H1 (cell line): Measurements from ENCODE around the gene SLC12A6. TPM values are rescaled to one million over a fixed set of nuclear protein-coding genes. Genes with fewer than 3 reads are reported as not detected.

Experiments used
- CTCF ChIA-PET: fragments of 300-600 bp; sonication (Branson Sonifier 250); formaldehyde crosslinking; loops from one replicate; lab custom pipeline; 2021; ENCODE audit not compliant: partially characterized antibody; lab: Charles Lee
- POLR2A ChIA-PET: fragments of 300-600 bp; sonication (Branson Sonifier 250); formaldehyde crosslinking; loops from one replicate; lab custom pipeline; 2021; ENCODE audit warnings: inconsistent platforms; ENCODE audit not compliant: partially characterized antibody; lab: Charles Lee
- DNase-seq, 2 experiments: peaks; one replicate each; pipeline versions ENCODE4 v3.0.0 to v3.0.0-alpha.2; 2010 to 2022; ENCODE audit warnings: low spot score in 2 of 2, low read depth in 1 of 2, mixed read lengths in 1 of 2
- FAIRE-seq: peaks from 2 replicates; lab custom pipeline; 2011; peaks lifted over from hg19 to GRCh38; lab: Jason Lieb, UNC
- H2AFZ ChIP-seq: 2 replicates; pipeline ENCODE4 v1.8.1; 2012; ENCODE audit warnings: low read length, inconsistent platforms
- H2AK5ac ChIP-seq: 2 replicates; pipeline ENCODE4 v1.6.1; 2013; ENCODE audit warnings: low read depth, low read length
- H2BK120ac ChIP-seq: replicated peaks from 2 replicates; pipeline ENCODE3; 2013; ENCODE audit warnings: low read depth, low read length, inconsistent platforms
- H2BK12ac ChIP-seq: 2 replicates; pipeline ENCODE4 v1.6.1; 2013; ENCODE audit warnings: low read depth, low read length
- H2BK15ac ChIP-seq: 2 replicates; pipeline ENCODE4 v1.6.1; 2013; ENCODE audit warnings: low read length
- H2BK20ac ChIP-seq: 2 replicates; pipeline ENCODE4 v1.6.1; 2013; ENCODE audit warnings: low read length
- H2BK5ac ChIP-seq: 2 replicates; pipeline ENCODE4 v1.6.1; 2013; ENCODE audit warnings: low read depth, low read length
- H3K14ac ChIP-seq: 2 replicates; pipeline ENCODE4 v1.6.1; 2013; ENCODE audit warnings: inconsistent platforms; ENCODE audit not compliant: insufficient read length
- H3K18ac ChIP-seq: 2 replicates; pipeline ENCODE4 v1.6.1; 2013; ENCODE audit warnings: low read length; ENCODE audit errors: extremely low read depth
- H3K23ac ChIP-seq: 2 replicates; pipeline ENCODE4 v1.6.1; 2013; ENCODE audit warnings: inconsistent platforms; ENCODE audit not compliant: insufficient read length
- H3K23me2 ChIP-seq: 2 replicates; pipeline ENCODE4 v1.6.1; 2013; ENCODE audit warnings: low read depth, low read length
- H3K27ac ChIP-seq: 2 replicates; pipeline ENCODE4 v1.6.1; 2011; ENCODE audit warnings: low read depth, low read length, inconsistent platforms
- H3K27me3 ChIP-seq, 4 experiments: replicated peaks in 1 of 4; 1 replicate in 1 of 4; 2 replicates in 3 of 4; pipeline versions ENCODE4 v1.6.1 to v1.8.1; 2011 to 2013; ENCODE audit warnings: low read length in 3 of 4, mild to moderate bottlenecking in 3 of 4, inconsistent platforms in 2 of 4, mixed read lengths in 2 of 4, moderate library complexity in 1 of 4; ENCODE audit not compliant: control insufficient read depth in 3 of 4, insufficient read depth in 3 of 4; ENCODE audit errors: extremely low read depth in 1 of 4
- H3K36me3 ChIP-seq, 4 experiments: 2 replicates each; pipeline versions ENCODE4 v1.6.1 to v1.8.1; 2011 to 2013; ENCODE audit warnings: mild to moderate bottlenecking in 4 of 4, low read length in 3 of 4, moderate library complexity in 2 of 4, control low read depth in 1 of 4, inconsistent platforms in 1 of 4; ENCODE audit not compliant: insufficient read depth in 4 of 4, control insufficient read depth in 2 of 4
- H3K4ac ChIP-seq: replicated peaks from 2 replicates; pipeline ENCODE3; 2013; ENCODE audit warnings: low read length, low read depth, mixed read lengths, inconsistent platforms; ENCODE audit not compliant: insufficient read length
- H3K4me1 ChIP-seq, 4 experiments: replicated peaks in 1 of 4; 1 replicate in 1 of 4; 2 replicates in 3 of 4; pipeline versions ENCODE4 v1.6.1 to v1.8.1; 2011 to 2013; ENCODE audit warnings: low read length in 3 of 4, inconsistent platforms in 2 of 4, mixed read lengths in 1 of 4; ENCODE audit not compliant: insufficient read depth in 4 of 4, control insufficient read depth in 3 of 4
- H3K4me2 ChIP-seq, 2 experiments: 2 replicates each; pipeline versions ENCODE4 v1.6.1 to v1.8.1; 2011 to 2013; ENCODE audit warnings: low read depth in 2 of 2, low read length in 2 of 2, control low read depth in 1 of 2, inconsistent platforms in 1 of 2, mild to moderate bottlenecking in 1 of 2; ENCODE audit not compliant: insufficient read depth in 1 of 2
- H3K4me3 ChIP-seq, 4 experiments: fragments of 200-600, 300-600 bp in 1 of 4; sonication (generic), shearing (Covaris generic), sonication (Bioruptor Twin) in 1 of 4; 2 replicates each; pipeline versions ENCODE4 v1.5.1 to v1.8.1; 2011 to 2016; ENCODE audit warnings: low read length in 4 of 4, low read depth in 3 of 4, control low read depth in 2 of 4, inconsistent platforms in 2 of 4, mild to moderate bottlenecking in 2 of 4, mixed read lengths in 1 of 4, moderate library complexity in 1 of 4; ENCODE audit not compliant: insufficient read depth in 2 of 4; ENCODE audit errors: extremely low read depth in 1 of 4
- H3K56ac ChIP-seq: replicated peaks from 2 replicates; pipeline ENCODE3; 2013; ENCODE audit warnings: low read depth, mild to moderate bottlenecking, mixed read lengths, low read length, inconsistent platforms; ENCODE audit not compliant: insufficient read length
- H3K79me1 ChIP-seq: 2 replicates; pipeline ENCODE4 v1.6.1; 2013; ENCODE audit warnings: low read depth, low read length, control low read depth
- H3K79me2 ChIP-seq, 2 experiments: 2 replicates each; pipeline versions ENCODE4 v1.6.1 to v1.8.1; 2012 to 2013; ENCODE audit warnings: low read length in 2 of 2, mild to moderate bottlenecking in 2 of 2, inconsistent platforms in 1 of 2; ENCODE audit not compliant: insufficient read depth in 2 of 2, control insufficient read depth in 1 of 2
- H3K9ac ChIP-seq, 4 experiments: replicated peaks in 1 of 4; 1 replicate in 1 of 4; 2 replicates in 3 of 4; pipeline versions ENCODE4 v1.6.1 to v1.8.1; 2011 to 2013; ENCODE audit warnings: low read depth in 3 of 4, low read length in 3 of 4, control low read depth in 2 of 4, mild to moderate bottlenecking in 2 of 4, moderate library complexity in 2 of 4, inconsistent platforms in 1 of 4; ENCODE audit errors: extremely low read depth in 1 of 4
- H3K9me3 ChIP-seq, 2 experiments: 2 replicates each; pipeline versions ENCODE4 v1.6.1 to v1.8.1; 2012 to 2013; ENCODE audit warnings: mild to moderate bottlenecking in 2 of 2, moderate library complexity in 2 of 2, control low read depth in 1 of 2, inconsistent platforms in 1 of 2, low read depth in 1 of 2, low read length in 1 of 2, mixed read lengths in 1 of 2; ENCODE audit not compliant: insufficient read depth in 2 of 2
- H4K20me1 ChIP-seq, 2 experiments: replicated peaks in 1 of 2; 2 replicates each; pipeline versions ENCODE3 to v1.8.1; 2011 to 2013; ENCODE audit warnings: inconsistent platforms in 2 of 2, low read length in 2 of 2, mild to moderate bottlenecking in 1 of 2; ENCODE audit not compliant: insufficient read depth in 2 of 2, control insufficient read depth in 1 of 2
- H4K5ac ChIP-seq: 2 replicates; pipeline ENCODE4 v1.6.1; 2013; ENCODE audit warnings: low read length, low read depth, mixed read lengths, inconsistent platforms; ENCODE audit not compliant: insufficient read length
- H4K8ac ChIP-seq: 2 replicates; pipeline ENCODE4 v1.8.0; 2013; ENCODE audit warnings: mild to moderate bottlenecking, moderate library complexity, low read length, inconsistent platforms; ENCODE audit not compliant: insufficient read depth; ENCODE audit errors: extremely low read depth
- H4K91ac ChIP-seq: replicated peaks from 2 replicates; pipeline ENCODE3; 2013; ENCODE audit warnings: low read length, mixed read lengths, inconsistent platforms; ENCODE audit not compliant: insufficient read length
- ASH2L ChIP-seq: fragments of 200-600, 300-600 bp; sonication (generic); IDR thresholded peaks from one replicate; pipeline ENCODE4 v1.7.1; 2017; ENCODE audit warnings: low read length
- CBX5 ChIP-seq: fragments of 300-800, 300-1000 bp; sonication (generic); IDR thresholded peaks from 2 replicates; pipeline ENCODE4 v1.7.1; 2016; ENCODE audit warnings: antibody characterized with exemption, low read length, low read depth
- EGR1 ChIP-seq: IDR thresholded peaks from 2 replicates; pipeline ENCODE4 v1.6.1; 2011; ENCODE audit warnings: low read depth, low read length, borderline replicate concordance
- HDAC2 ChIP-seq, 2 experiments: fragments of 300-600 bp in 1 of 2; sonication (generic) in 1 of 2; IDR thresholded peaks; 2 replicates each; pipeline ENCODE4 v1.6.1; 2011 to 2012; ENCODE audit warnings: low read depth in 2 of 2, low read length in 2 of 2, mild to moderate bottlenecking in 2 of 2, moderate library complexity in 2 of 2, borderline replicate concordance in 1 of 2, inconsistent platforms in 1 of 2
- KDM4A ChIP-seq: IDR thresholded peaks from one replicate; pipeline ENCODE4 v1.7.1; 2012; ENCODE audit warnings: low read depth, mild to moderate bottlenecking, moderate library complexity, low read length, inconsistent platforms; ENCODE audit not compliant: severe bottlenecking
- RAD21 ChIP-seq, 2 experiments: IDR thresholded peaks in 1 of 2; conservative IDR thresholded peaks in 1 of 2; 2 replicates each; pipeline ENCODE4 v1.6.1; 2011; ENCODE audit warnings: low read depth in 2 of 2, low read length in 2 of 2, improper control_type of control experiment in 1 of 2, inconsistent platforms in 1 of 2, mild to moderate bottlenecking in 1 of 2, moderate library complexity in 1 of 2
- SP1 ChIP-seq: IDR thresholded peaks from 2 replicates; pipeline ENCODE4 v1.6.1; 2011; ENCODE audit warnings: low read depth, low read length
- TEAD4 ChIP-seq: IDR thresholded peaks from 2 replicates; pipeline ENCODE4 v1.6.1; 2012; ENCODE audit warnings: low read depth, low read length, inconsistent platforms, mixed read lengths
- WGBS, 2 experiments: shearing (Covaris generic) in 1 of 2; methylation state at CpG; one replicate each; pipeline versions ENCODE4 v1.1.6 to v1.1.7; 2013 to 2015; ENCODE audit warnings: low lambda C conversion rate in 2 of 2, mixed read lengths in 2 of 2, inconsistent platforms in 1 of 2, low coverage in 1 of 2, missing lambda C conversion rate in 1 of 2; ENCODE audit not compliant: insufficient replicate concordance in 2 of 2, insufficient coverage in 1 of 2, insufficient read length in 1 of 2; ENCODE audit errors: extremely low coverage in 1 of 2, missing lambda C conversion rate in 1 of 2; 5-methylcytosine and 5-hydroxymethylcytosine counted together
- polyA plus RNA-seq, 7 experiments: library from polyadenylated mRNA; depleted of rRNA in 3 of 7; stranded (reverse) in 5 of 7; unstranded in 2 of 7; fragments of >200 nt in 5 of 7; fragments of 200-250 nt in 2 of 7; gene quantifications; 1 replicate in 5 of 7; 2 replicates in 1 of 7; 4 replicates in 1 of 7; pipeline versions ENCODE4 v1.2.1 to v1.2.3, GENCODE V29; 2011 to 2013; ENCODE audit warnings: missing spikeins in 2 of 7, mixed read lengths in 2 of 7
- total RNA-seq: library from RNA; stranded (reverse); fragmentation: NEBNext Ultra II Directional; extraction: Animal tissue kit (Norgen Biotek cat#: 25700); gene quantifications from 2 replicates; pipeline ENCODE4 v1.2.1, GENCODE V29; 2021

The SLC12A6 gene
- total and polyA plus RNA-seq, 2 of the 8 experiments (the other 6 are each of a cell fraction or from before 2014, with no cell fraction given), result 9.2 to 11.1 TPM

DNA sequence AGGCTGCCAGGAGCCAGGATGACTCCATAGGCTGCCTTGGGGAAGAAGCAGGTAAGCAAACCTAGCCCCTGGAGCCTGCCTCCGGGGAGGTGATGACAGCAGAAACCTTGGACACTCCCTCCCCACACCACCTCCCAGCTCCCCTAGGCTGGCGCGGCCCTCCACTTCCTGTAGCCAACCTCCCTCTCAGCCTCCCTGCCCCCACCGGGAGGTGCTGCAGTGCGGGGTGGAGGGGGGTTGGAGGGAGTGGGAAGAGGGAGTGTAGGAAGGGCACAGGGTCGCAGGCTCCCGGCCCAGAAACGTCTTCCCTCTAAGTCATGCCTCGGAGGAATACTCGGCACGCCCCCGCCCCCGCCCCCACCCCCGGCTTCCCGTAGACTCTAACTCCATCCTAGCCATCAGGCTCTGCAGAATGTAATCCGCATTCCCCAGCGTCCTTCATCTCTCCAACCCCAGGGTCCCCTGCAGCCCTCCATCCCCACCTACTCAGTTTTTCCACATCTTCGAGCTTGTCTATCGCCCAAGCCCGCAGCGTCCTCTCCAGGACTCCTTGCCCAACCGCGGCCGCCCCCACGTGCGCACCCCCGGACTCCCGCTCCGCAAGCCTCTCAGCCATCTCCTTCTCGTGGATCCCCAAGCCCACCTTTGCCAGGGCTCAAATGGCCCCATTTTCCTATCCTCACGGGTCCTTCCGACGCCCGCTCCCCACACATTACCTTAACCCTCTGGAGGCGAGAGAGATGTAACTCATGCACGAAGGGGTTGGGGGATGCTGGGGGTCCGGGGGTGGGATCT, 28.9 kb upstream of the SLC12A6 start:
- Histone ChIP-seq H4K8ac (peak overlapping the region; percentile 59; the same call in 1 of the 2 replicates), H3K4me2 (peak overlapping the region; percentile 26 to 93), H4K5ac (peak overlapping the region; percentile 61), H3K79me1 (peaks cover 14% of the 10 kb centered on the region), H3K23me2 (peaks cover 4% of the 10 kb centered on the region; the same call in 1 of the 2 replicates), H3K27me3 (no peaks in the 10 kb centered on the region), H2BK5ac (peak overlapping the region; percentile 93; the same call in 1 of the 2 replicates), H3K4me1 (peaks cover 5 to 12% (median 7%) of the 10 kb centered on the region in 4 experiments), H3K36me3 (peaks cover 0 to 13% (median 4%) of the 10 kb centered on the region in 4 experiments; a peak in 4 of 8 replicates), H3K27ac (no peak overlapping the region), H2BK12ac (peak overlapping the region; percentile 39; the same call in 1 of the 2 replicates), H2BK15ac (peak overlapping the region; percentile 46; the same call in 1 of the 2 replicates), H3K14ac (no peak overlapping the region), H3K56ac (peak overlapping the region; percentile 48), H3K79me2 (peaks cover 4 to 21% of the 10 kb centered on the region in 2 experiments; a peak in 3 of 4 replicates), H3K4me3 (peak overlapping the region; percentile 71 to 96 (median 84)), H4K91ac (peak overlapping the region; percentile 58), H2BK120ac (peak overlapping the region; percentile 69), H3K18ac (peak overlapping the region; percentile 93), H3K4ac (no peak overlapping the region), H4K20me1 (peaks cover 7 to 8% of the 10 kb centered on the region in 2 experiments), H2BK20ac (no peak overlapping the region), H2AK5ac (no peak overlapping the region), H3K23ac (no peak overlapping the region), H3K9me3 (no peaks in the 10 kb centered on the region), H3K9ac (peak overlapping the region in 3 of 4 experiments; percentile 51 to 62 (median 56); a peak in 5 of 7 replicates), H2AFZ (peak overlapping the region; percentile 35; the same call in 1 of the 2 replicates)
- DNase-seq (peak; percentile 78 to 82), FAIRE-seq (no peak)
- WGBS, 2 experiments, result 1% methylated on average over 25 of the region's 37 CpGs; no CpG with 5 or more reads in 1 of the 2 experiments
- POLR2A ChIA-PET, result interaction anchor here (1.0 to 4.2 kb wide), 10 partner anchors 9 to 265 kb away, joined by 3 to 35 read pairs (median 8); partner anchors contain the start of genes EMC4, EMC7, KATNBL1 and NOP10
- CTCF ChIA-PET, result interaction anchor here (0.6 to 2.8 kb wide), 11 partner anchors 9 to 272 kb away, joined by 3 to 29 read pairs (median 4); partner anchors contain the start of genes GOLGA8B, NOP10, NUTM1 and SLC12A6
- TF ChIP-seq HDAC2 (IDR thresholded peaks at IDR 0.05; ENCODE audit: borderline replicate concordance in 1 of 2, low read depth in 2 of 2, low read length in 2 of 2) (peak in 1 of 2 experiments; percentile 86; a peak in 2 of 4 replicates), EGR1 (peak; percentile 78), TEAD4 (no peak), CBX5 (no peak), RAD21 (IDR thresholded peaks at IDR 0.05 in 1 of 2, conservative IDR thresholded peaks at IDR 0.05 in 1 of 2; ENCODE audit: low read depth in 2 of 2, low read length in 2 of 2) (peak in 1 of 2 experiments; percentile 16; a peak in 1 of 4 replicates), ASH2L (peak; percentile 42), SP1 (peak; percentile 48; the same call in 1 of the 2 replicates), KDM4A (peak; percentile 32)
